Peyer's patch (tissue), 4 donors: Measurements from ENCODE around the gene SRGAP1. TPM values are rescaled to one million over a fixed set of nuclear protein-coding genes. Genes with fewer than 3 reads are reported as not detected.

Source experiments
- DNase-seq, 3 donors: peaks; one replicate each; pipeline ENCODE4 v3.0.0-alpha.2; 2017 to 2019
- H3K27ac ChIP-seq, 4 donors: fragments of 200-600 bp; sonication (generic); one replicate each; pipeline ENCODE4 v1.5.1; 2016 to 2019
- H3K27me3 ChIP-seq, 2 donors: fragments of 200-600 bp; sonication (generic); one replicate each; pipeline ENCODE4 v1.5.1; 2019
- H3K36me3 ChIP-seq, 3 donors: fragments of 200-600 bp; sonication (generic); one replicate each; pipeline ENCODE4 v1.5.1; 2016 to 2019
- H3K4me1 ChIP-seq, 4 donors: fragments of 200-600 bp; sonication (generic); one replicate each; pipeline ENCODE4 v1.5.1; 2016 to 2019
- H3K4me3 ChIP-seq, 4 donors: fragments of 200-600 bp; sonication (generic); 1 replicate in 3 of 4; 2 replicates in 1 of 4; pipeline ENCODE4 v1.5.1; 2016 to 2019; ENCODE audit warnings: mild to moderate bottlenecking in 1 of 4
- H3K9me3 ChIP-seq, 4 donors: fragments of 200-600 bp; sonication (generic); one replicate each; pipeline ENCODE4 v1.5.1; 2016 to 2019; ENCODE audit warnings: mild to moderate bottlenecking in 1 of 4
- CTCF ChIP-seq, 6 experiments: fragments of 450-650 bp in 4 of 6; fragments of 200-600 bp in 2 of 6; sonication (generic) in 1 of 6; IDR thresholded peaks; one replicate each; pipeline ENCODE4 v1.5.1; 2017 to 2019; ENCODE audit warnings: antibody characterized with exemption in 6 of 6, mild to moderate bottlenecking in 3 of 6, moderate library complexity in 1 of 6
- POLR2A ChIP-seq, 2 donors: fragments of 450-650 bp; IDR thresholded peaks; one replicate each; pipeline ENCODE4 v1.5.1; 2017; ENCODE audit warnings: antibody characterized with exemption in 2 of 2, mild to moderate bottlenecking in 2 of 2, moderate library complexity in 2 of 2
- total RNA-seq, 4 donors: library from RNA; depleted of rRNA; stranded (reverse); fragments of >200 nt; gene quantifications; one replicate each; pipeline ENCODE4 v1.1.0, GENCODE V29; 2016

Gene SRGAP1
- total RNA-seq, 4 donors from 2014 or later, result 5.8 to 92.4 (median 16.4) TPM

GRCh38 chr12:63900922-63901793 is 56.7 kb downstream of the SRGAP1 start:
- Histone ChIP-seq H3K4me1 (no peaks in the 10 kb centered on the region), H3K27ac (no peak overlapping the region), H3K27me3 (no peaks in the 10 kb centered on the region), H3K36me3 (no peaks in the 10 kb centered on the region), H3K9me3 (no peaks in the 10 kb centered on the region), H3K4me3 (no peak overlapping the region)
- no peak for DNase-seq
- no peak for TF ChIP-seq CTCF (IDR thresholded peaks at IDR 0.05)
- no peak for TF ChIP-seq POLR2A (IDR thresholded peaks at IDR 0.05)

- Histone ChIP-seq H3K9me3 (no peaks in the 10 kb centered on the region), H3K36me3 (no peaks in the 10 kb centered on the region), H3K4me3 (no peak overlapping the region), H3K27ac (no peak overlapping the region), H3K4me1 (no peaks in the 10 kb centered on the region), H3K27me3 (no peaks in the 10 kb centered on the region)
- DNase-seq, result no peak
- TF ChIP-seq CTCF (IDR thresholded peaks at IDR 0.05) (no peak), POLR2A (IDR thresholded peaks at IDR 0.05) (no peak)
Measured at GRCh38 chr12:63904653-63905052, 60.2 kb downstream of the SRGAP1 start.

GRCh38 chr12:63905544-63905943 is 61.0 kb downstream of the SRGAP1 start:
- no peaks in the 10 kb centered on the region for H3K4me1 ChIP-seq

GRCh38 chr12:63906876-63907275 is 62.4 kb downstream of the SRGAP1 start:
- TF ChIP-seq CTCF (IDR thresholded peaks at IDR 0.05) (no peak), POLR2A (IDR thresholded peaks at IDR 0.05) (no peak)
- no peak for DNase-seq
- Histone ChIP-seq H3K36me3 (no peaks in the 10 kb centered on the region), H3K27ac (no peak overlapping the region), H3K27me3 (no peaks in the 10 kb centered on the region), H3K4me3 (no peak overlapping the region), H3K9me3 (no peaks in the 10 kb centered on the region), H3K4me1 (no peaks in the 10 kb centered on the region)

More at GRCh38 chr12:63905544-63905943, 61.0 kb downstream of the SRGAP1 start:
- Histone ChIP-seq H3K4me3 (no peak overlapping the region), H3K36me3 (no peaks in the 10 kb centered on the region), H3K27me3 (no peaks in the 10 kb centered on the region), H3K9me3 (no peaks in the 10 kb centered on the region), H3K27ac (no peak overlapping the region)
- TF ChIP-seq CTCF (IDR thresholded peaks at IDR 0.05) (no peak), POLR2A (IDR thresholded peaks at IDR 0.05) (no peak)
- DNase-seq, result no peak

- H3K4me3 ChIP-seq, result no peak overlapping the region
- no peaks in the 10 kb centered on the region for H3K9me3 ChIP-seq
- DNase-seq, result no peak
- H3K4me1 ChIP-seq, result no peaks in the 10 kb centered on the region
- H3K27ac ChIP-seq, result no peak overlapping the region
- no peak for TF ChIP-seq CTCF (IDR thresholded peaks at IDR 0.05)
- TF ChIP-seq POLR2A (IDR thresholded peaks at IDR 0.05), result no peak
- H3K36me3 ChIP-seq, result no peaks in the 10 kb centered on the region
- no peaks in the 10 kb centered on the region for H3K27me3 ChIP-seq
Measured at GRCh38 chr12:63907561-63907960, 63.1 kb downstream of the SRGAP1 start.
